ENCODE data around the gene DDR1.
"Not testable (repeated sequence)": the region's sequence is repeated elsewhere in the genome, so short reads cannot be mapped to it uniquely, and the experiment has no call there.

Gene DDR1

DNA sequence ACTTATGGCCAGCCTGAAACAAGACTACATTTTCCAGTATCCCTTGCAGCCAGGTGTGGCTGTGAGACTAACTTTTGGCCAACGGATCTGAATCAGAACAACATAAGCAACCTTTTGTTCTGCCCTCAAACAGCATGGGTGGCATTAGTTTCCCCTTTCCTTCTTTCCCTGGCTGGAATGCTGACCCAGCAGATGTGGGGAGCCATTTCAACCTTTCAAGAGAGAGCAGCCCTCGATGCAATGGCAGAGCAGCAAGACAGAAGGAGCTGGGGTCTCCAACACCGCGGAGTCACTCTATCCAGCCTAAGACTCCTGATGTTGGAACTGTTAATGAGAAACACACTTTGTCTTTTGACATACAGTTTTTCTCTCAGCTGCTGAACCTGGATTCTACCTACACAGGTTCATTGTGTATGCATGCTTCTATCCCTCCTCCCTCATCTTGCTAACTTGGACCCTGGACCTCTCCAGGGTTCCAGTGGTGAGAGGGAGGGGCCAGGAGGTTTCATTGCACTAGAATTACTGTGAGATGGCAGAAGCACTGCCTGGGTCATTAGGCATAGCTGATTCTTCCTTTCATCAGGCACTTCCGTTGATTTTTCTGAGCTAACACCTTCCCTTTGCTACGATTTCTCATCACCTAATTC lies 28.8 kb upstream of the DDR1 start:
- no peak for DNase-seq (ENCODE audit: low read depth)
- TF ChIP-seq CTCF (IDR thresholded peaks at IDR 0.05; ENCODE audit: insufficient read depth, low read depth, low read length, missing control alignments) = no peak
- H3K4me3 ChIP-seq (ENCODE audit: low read length) = no peak overlapping the region

- DNase-seq (ENCODE audit: low read depth) = no peak
- no peak for TF ChIP-seq CTCF (IDR thresholded peaks at IDR 0.05; ENCODE audit: insufficient read depth, low read depth, low read length, missing control alignments)
- H3K4me3 ChIP-seq (ENCODE audit: low read length) = no peak overlapping the region
Observed at GRCh38 chr6:30857112-30857511, 27.2 kb upstream of the DDR1 start.

DNA sequence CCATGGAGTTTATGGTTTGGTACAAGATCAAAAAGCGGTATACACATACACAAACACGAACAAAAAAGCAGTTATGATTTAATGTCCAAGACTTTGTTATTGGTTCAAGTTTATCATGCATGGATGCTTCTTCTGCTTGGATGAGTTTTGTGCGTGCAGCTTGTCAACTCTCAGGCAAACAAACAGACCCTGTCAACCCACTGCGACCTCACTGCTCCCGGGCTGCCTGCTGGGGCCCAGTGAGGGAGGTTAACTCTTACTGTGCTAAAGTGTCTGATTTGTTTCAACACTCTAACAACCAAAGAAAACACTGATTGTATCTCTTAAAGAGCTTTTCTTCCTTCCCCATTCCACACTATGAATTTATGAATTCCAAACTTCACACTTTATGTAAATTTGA lies 26.8 kb upstream of the DDR1 start:
- H3K4me3 ChIP-seq (ENCODE audit: low read length) = no peak overlapping the region
- no peak for DNase-seq (ENCODE audit: low read depth)
- TF ChIP-seq CTCF (IDR thresholded peaks at IDR 0.05; ENCODE audit: insufficient read depth, low read depth, low read length, missing control alignments) = no peak

- not testable (repeated sequence) for DNase-seq (ENCODE audit: low read depth); H3K4me3 ChIP-seq (ENCODE audit: low read length)
Observed at GRCh38 chr6:30859726-30860125, 24.6 kb upstream of the DDR1 start.

DNA sequence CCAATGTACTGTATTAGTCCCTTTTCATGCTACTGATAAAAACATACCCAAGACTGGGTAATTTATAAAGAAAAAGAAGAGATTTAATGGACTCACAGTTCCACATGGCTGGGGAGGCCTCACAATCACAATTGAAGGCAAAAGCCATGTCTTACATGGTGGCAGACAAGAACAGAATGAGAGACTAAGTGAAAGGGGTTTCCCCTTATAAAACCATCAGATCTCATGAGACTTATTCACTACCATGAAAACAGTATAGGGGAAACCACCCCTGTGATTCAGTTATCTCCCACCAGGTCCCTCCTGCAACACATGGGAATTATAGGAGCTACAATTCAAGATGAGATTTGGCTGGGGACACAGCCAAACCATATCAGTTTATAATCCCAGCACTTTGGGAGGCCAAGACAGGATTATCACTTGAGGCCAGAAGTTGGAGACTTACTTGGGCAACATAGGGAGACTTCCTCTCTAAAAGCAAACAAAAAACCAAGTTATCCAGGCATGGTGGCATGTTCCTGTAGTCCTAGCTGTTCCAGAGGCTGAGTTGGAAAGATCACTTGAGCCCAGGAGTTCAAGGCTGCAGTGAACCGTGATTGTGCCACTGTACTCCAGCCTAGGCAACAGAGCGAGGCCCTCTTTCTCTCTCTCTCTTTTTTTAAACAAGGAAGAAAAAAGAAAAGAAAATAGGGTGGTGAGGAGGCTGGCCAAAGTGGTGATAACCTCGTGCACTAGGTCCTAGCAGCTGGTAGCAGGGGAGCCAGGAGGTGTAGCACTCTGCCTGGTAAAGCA lies 22.9 kb upstream of the DDR1 start:
- DNase-seq (ENCODE audit: low read depth) = no peak
- no peak overlapping the region for H3K4me3 ChIP-seq (ENCODE audit: low read length)
- no peak for TF ChIP-seq CTCF (IDR thresholded peaks at IDR 0.05; ENCODE audit: insufficient read depth, low read depth, low read length, missing control alignments)

DNA sequence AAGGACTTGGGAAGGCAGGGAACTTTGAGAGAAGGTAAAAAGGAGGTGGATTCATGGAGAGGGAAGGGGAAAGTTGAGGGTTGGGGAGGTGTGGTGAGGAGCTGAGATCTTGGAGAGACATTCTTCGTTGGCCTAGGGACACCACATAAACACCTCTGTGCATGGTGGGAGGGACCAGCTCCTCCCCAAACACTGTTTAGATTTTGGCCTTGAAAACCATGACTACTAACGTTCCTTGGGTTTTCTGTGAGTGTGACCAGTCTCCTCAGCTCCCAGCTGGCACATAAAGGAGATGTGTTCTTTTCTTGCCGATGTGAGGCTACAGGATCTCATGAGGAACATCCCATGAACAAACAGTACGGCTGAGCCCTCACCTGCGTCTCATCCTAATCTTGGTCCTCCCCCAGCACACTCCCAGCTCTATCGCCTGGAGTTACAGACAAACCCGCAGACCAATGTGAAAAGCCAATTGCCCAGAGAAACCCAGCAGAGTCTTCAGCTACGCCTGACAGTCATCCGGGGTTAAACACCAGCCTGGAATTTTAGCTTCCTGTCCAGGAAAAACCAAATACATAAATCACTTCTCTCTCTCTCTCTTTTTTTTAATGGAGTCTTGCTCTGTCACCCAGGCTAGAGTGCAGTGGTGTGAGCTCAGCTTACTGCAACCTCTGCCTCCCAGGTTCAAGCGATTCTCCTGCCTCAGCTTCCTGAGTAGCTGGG lies 22.0 kb upstream of the DDR1 start:
- no peak for TF ChIP-seq CTCF (IDR thresholded peaks at IDR 0.05; ENCODE audit: insufficient read depth, low read depth, low read length, missing control alignments)
- no peak for DNase-seq (ENCODE audit: low read depth)
- no peak overlapping the region for H3K4me3 ChIP-seq (ENCODE audit: low read length)

GRCh38 chr6:30864325-30864724 lies 20.0 kb upstream of the DDR1 start:
- TF ChIP-seq CTCF (IDR thresholded peaks at IDR 0.05; ENCODE audit: insufficient read depth, low read depth, low read length, missing control alignments) = no peak
- no peak for DNase-seq (ENCODE audit: low read depth)
- H3K4me3 ChIP-seq (ENCODE audit: low read length) = no peak overlapping the region

GRCh38 chr6:30869241-30869749 lies 15.0 kb upstream of the DDR1 start:
- DNase-seq (ENCODE audit: low read depth); H3K4me3 ChIP-seq (ENCODE audit: low read length): not testable (repeated sequence)

Data from epithelial cell of esophagus (primary cell).